ENCODE results near the gene SEC14L6. TPM values are rescaled to one million over a fixed set of nuclear protein-coding genes. Genes with fewer than 3 reads are reported as not detected.
"Not testable (repeated sequence)": the region's sequence is repeated elsewhere in the genome, so short reads cannot be mapped to it uniquely, and the experiment has no call there.

The SEC14L6 gene
- 100 to 1,000 TPM in 1 of 4 donors, 10 to 100 TPM in 3; 15.2 to 105 (median 41.4) TPM for total RNA-seq

DNA sequence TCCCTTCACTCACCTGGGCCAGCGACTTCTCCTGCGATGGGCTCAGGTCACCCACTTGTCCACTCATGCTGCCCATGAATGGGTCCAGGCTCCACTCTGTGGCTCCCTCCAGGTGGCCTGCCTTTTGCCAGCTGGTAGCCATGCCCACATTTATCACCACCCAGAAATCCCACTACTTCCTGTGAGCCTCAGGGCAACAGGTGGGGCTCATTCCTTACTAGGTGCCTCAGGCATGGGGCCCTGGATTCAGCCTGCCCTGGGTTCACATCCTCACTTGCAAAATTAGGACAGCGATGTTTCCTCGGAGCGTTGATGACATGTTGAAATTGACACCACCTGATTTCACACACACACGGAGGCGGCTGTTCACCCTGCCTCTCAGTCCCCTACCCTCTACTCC is at the start of gene SEC14L6:
Gene SEC14L6 (minus strand): TSS at position 126 of the 400 bp plus-strand sequence. CDS start 59 bp downstream, at position 67.
- Histone ChIP-seq H3K4me3 (no peak within 1 kb of the TSS), H3K4me1 (peaks cover 10% of the 10 kb centered on the region), H3K36me3 (no peaks in the 10 kb centered on the region), H3K27ac (no peak within 1 kb of the TSS), H3K9me3 (no peaks in the 10 kb centered on the region), H3K27me3 (peaks cover 30% of the 10 kb centered on the region)
- TF ChIP-seq, protein P1, sequence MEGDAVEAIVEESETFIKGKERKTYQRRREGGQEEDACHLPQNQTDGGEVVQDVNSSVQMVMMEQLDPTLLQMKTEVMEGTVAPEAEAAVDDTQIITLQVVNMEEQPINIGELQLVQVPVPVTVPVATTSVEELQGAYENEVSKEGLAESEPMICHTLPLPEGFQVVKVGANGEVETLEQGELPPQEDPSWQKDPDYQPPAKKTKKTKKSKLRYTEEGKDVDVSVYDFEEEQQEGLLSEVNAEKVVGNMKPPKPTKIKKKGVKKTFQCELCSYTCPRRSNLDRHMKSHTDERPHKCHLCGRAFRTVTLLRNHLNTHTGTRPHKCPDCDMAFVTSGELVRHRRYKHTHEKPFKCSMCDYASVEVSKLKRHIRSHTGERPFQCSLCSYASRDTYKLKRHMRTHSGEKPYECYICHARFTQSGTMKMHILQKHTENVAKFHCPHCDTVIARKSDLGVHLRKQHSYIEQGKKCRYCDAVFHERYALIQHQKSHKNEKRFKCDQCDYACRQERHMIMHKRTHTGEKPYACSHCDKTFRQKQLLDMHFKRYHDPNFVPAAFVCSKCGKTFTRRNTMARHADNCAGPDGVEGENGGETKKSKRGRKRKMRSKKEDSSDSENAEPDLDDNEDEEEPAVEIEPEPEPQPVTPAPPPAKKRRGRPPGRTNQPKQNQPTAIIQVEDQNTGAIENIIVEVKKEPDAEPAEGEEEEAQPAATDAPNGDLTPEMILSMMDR (IDR thresholded peaks at IDR 0.05): no peak
- no peak for TF ChIP-seq EP300 (IDR thresholded peaks at IDR 0.05)
- no peak for TF ChIP-seq POLR2AphosphoS5 (IDR thresholded peaks at IDR 0.05)
- TF ChIP-seq POLR2A (IDR thresholded peaks at IDR 0.05): no peak
- DNase-seq (ENCODE audit: low spot score in 2 of 2): no peak
- 66% methylated on average over 7 of the region's 7 CpGs for WGBS

DNA sequence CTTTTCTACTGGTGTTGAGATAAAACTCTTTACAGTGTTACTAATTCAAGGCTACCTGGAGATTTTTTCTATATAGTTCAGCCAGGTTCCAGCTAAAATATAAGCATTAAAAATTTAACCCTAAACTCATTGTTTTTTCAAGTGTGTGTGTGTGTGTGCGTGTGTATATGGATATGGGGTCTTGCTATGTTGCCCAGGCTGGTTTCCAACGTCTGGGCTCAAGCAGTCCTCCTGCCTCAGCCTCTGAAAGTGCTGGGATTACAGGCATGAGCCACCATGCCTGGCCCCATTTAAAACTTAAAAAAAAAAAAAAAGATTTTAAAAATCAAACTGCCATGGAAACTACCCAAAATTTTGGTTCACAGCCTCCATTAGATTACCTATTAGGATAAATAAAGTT is 49.7 kb upstream of the SEC14L6 start:
- TF ChIP-seq POLR2A (IDR thresholded peaks at IDR 0.05) (no peak), EP300 (IDR thresholded peaks at IDR 0.05) (no peak)
- TF ChIP-seq, protein P1 (IDR thresholded peaks at IDR 0.05): no peak
- Histone ChIP-seq H3K36me3 (no peaks in the 10 kb centered on the region), H3K27ac (no peak overlapping the region), H3K27me3 (no peaks in the 10 kb centered on the region), H3K9me3 (no peaks in the 10 kb centered on the region), H3K4me1 (peaks cover 2% of the 10 kb centered on the region), H3K4me3 (no peak overlapping the region)
- WGBS: 66% methylated on average over 2 of the region's 2 CpGs
- no peak for DNase-seq (ENCODE audit: low spot score in 2 of 2)

DNA sequence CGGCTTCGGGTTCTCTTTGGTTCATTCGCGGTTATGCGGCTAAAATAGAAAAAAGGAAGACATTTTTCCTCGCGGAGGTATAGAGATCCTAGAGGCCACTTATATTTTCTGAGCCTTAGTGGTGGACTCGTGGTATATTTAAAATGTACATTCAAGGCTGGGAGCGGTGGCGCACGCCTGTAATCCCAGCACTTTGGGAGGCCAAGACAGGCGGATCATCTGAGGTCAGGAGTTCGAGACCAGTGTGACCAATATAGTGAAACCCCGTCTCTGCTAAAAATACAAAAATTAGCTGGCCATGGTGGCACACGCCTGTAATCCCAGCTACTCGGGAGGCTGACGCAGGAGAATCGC is 45.8 kb upstream of the SEC14L6 start:
- Histone ChIP-seq H3K4me3 (peak overlapping the region; percentile 79), H3K36me3 (peaks cover 20% of the 10 kb centered on the region), H3K4me1 (peaks cover 16% of the 10 kb centered on the region)
- H3K9me3 ChIP-seq; DNase-seq (ENCODE audit: low spot score in 2 of 2); H3K27me3 ChIP-seq; H3K27ac ChIP-seq: not testable (repeated sequence)
- WGBS: 39% methylated on average over 18 of the region's 18 CpGs

DNA sequence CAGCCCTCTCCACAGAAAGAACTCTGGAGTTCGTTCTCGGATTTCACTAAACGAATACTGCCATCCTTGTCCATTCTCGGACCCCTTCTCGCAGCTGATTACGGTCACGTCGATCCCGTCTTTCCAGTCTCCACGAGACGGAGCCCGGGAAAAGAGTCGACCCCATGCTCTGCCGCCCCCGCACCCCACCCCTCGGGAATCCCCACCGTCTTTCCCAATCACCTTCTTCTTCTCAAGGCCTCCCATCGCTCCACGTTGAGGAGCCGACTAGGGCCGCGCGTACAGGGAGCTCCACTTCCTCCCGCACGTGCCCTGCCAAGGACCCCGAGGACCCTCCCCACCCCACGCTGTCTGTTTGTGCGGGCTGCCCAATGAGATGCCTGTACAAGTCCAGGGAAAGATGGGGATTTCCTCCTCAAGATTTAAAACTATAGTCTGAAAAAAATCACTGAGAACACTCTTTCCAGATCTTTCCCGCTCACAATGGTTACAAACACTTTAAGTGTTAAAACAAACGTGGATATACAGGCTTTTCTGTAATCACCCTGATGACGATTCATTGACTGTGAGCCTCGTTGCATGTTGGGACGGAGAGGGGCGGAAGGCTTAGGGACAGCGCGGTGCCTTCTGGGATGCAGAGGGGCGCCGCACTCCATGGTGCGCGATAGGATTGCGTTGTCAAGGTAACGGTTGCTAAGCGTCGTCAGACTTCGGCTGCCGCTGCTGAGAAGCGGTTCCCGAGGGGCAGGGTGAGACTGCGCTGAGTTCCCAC is 45.2 kb upstream of the SEC14L6 start, which contains the start of gene PES1:
Gene PES1 (minus strand): TSS at position 323 of the 772 bp plus-strand sequence. CDS start 77 bp downstream, at position 246.
- peak in 1 of 3 donors; percentile 59 for TF ChIP-seq POLR2AphosphoS5 (IDR thresholded peaks at IDR 0.05)
- TF ChIP-seq POLR2A (IDR thresholded peaks at IDR 0.05): no peak
- Histone ChIP-seq H3K27me3 (no peaks in the 10 kb centered on the region), H3K9me3 (no peaks in the 10 kb centered on the region), H3K4me1 (peaks cover 16% of the 10 kb centered on the region), H3K27ac (peak within 1 kb of the TSS; percentile 75), H3K4me3 (peak within 1 kb of the TSS; percentile 79), H3K36me3 (peaks cover 26% of the 10 kb centered on the region)
- DNase-seq (ENCODE audit: low spot score in 2 of 2): peak; percentile 96 to 97
- under 1% methylated on average over 49 of the region's 49 CpGs for WGBS

DNA sequence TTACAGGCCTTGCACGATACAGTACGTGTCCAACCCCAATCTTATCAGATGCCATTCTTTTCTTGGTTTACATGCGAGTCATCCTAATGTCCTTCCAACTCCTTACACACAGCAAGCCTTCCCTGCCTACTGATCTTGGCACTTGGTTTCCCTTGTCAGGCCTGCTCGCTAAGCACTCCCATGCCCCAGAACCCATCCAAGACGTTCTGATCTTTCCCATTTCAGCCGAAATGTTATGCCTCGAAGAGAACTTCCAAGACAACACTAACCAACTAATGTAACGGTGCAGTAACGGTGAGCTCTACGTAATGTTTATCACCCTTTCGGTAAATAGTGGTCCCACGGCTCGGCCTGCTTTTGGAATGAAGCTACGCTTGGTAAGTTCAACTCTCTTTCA is 44.6 kb upstream of the SEC14L6 start:
- no peak for DNase-seq (ENCODE audit: low spot score in 2 of 2)
- H3K9me3 ChIP-seq: no peaks in the 10 kb centered on the region
- peaks cover 32% of the 10 kb centered on the region for H3K36me3 ChIP-seq
- WGBS: 4% methylated on average over 14 of the region's 14 CpGs
- peak overlapping the region; percentile 75 for H3K27ac ChIP-seq
- peaks cover 16% of the 10 kb centered on the region for H3K4me1 ChIP-seq
- no peaks in the 10 kb centered on the region for H3K27me3 ChIP-seq
- no peak for TF ChIP-seq POLR2AphosphoS5 (IDR thresholded peaks at IDR 0.05)
- TF ChIP-seq, protein P1 (IDR thresholded peaks at IDR 0.05): no peak
- no peak for TF ChIP-seq POLR2A (IDR thresholded peaks at IDR 0.05)
- no peak for TF ChIP-seq EP300 (IDR thresholded peaks at IDR 0.05)
- H3K4me3 ChIP-seq: peak overlapping the region; percentile 79

DNA sequence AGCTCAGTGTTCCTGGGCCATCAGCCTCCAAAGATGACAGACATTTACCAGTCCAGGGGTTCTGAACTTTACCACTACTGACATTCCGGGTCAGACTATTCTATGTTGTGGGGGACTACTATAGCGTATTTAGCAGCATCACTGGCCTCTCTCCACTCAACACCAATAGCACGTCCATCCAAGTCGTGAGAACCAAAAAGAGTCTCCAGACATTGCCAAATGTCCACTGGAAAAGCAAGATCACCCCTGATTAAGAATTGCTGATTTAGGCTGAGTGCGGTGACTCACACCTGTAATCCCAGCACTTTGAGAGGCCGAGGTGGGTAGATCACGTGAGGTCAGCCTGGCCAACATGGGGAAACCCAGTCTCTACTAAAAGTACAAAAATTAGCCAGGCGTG is 39.9 kb upstream of the SEC14L6 start:
- peaks cover 16% of the 10 kb centered on the region for H3K4me1 ChIP-seq
- no peak for DNase-seq (ENCODE audit: low spot score in 2 of 2)
- no peak overlapping the region for H3K4me3 ChIP-seq
- no peak overlapping the region for H3K27ac ChIP-seq
- no peaks in the 10 kb centered on the region for H3K9me3 ChIP-seq
- no peaks in the 10 kb centered on the region for H3K27me3 ChIP-seq
- TF ChIP-seq POLR2AphosphoS5 (IDR thresholded peaks at IDR 0.05): no peak
- TF ChIP-seq, protein P1 (IDR thresholded peaks at IDR 0.05): no peak
- no peak for TF ChIP-seq EP300 (IDR thresholded peaks at IDR 0.05)
- no peak for TF ChIP-seq POLR2A (IDR thresholded peaks at IDR 0.05)
- WGBS: 95% methylated on average over 8 of the region's 8 CpGs
- H3K36me3 ChIP-seq: peaks cover 80% of the 10 kb centered on the region

Measured in suprapubic skin (tissue), 4 donors.